GM12872 (cell line): ENCODE data around the gene GMEB2.

ENCODE experiments used
- TF ChIP-seq, protein P1 (sequence below): IDR thresholded peaks from 3 replicates; pipeline ENCODE4 v1.5.1; 2011; ENCODE audit warnings: low read depth, mild to moderate bottlenecking, low read length, moderate library complexity; ENCODE audit not compliant: insufficient read depth

Gene GMEB2

GRCh38 chr20:63574829-63575743 lies 51.8 kb downstream of the GMEB2 start:
- TF ChIP-seq, protein P1, sequence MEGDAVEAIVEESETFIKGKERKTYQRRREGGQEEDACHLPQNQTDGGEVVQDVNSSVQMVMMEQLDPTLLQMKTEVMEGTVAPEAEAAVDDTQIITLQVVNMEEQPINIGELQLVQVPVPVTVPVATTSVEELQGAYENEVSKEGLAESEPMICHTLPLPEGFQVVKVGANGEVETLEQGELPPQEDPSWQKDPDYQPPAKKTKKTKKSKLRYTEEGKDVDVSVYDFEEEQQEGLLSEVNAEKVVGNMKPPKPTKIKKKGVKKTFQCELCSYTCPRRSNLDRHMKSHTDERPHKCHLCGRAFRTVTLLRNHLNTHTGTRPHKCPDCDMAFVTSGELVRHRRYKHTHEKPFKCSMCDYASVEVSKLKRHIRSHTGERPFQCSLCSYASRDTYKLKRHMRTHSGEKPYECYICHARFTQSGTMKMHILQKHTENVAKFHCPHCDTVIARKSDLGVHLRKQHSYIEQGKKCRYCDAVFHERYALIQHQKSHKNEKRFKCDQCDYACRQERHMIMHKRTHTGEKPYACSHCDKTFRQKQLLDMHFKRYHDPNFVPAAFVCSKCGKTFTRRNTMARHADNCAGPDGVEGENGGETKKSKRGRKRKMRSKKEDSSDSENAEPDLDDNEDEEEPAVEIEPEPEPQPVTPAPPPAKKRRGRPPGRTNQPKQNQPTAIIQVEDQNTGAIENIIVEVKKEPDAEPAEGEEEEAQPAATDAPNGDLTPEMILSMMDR = no peak

DNA sequence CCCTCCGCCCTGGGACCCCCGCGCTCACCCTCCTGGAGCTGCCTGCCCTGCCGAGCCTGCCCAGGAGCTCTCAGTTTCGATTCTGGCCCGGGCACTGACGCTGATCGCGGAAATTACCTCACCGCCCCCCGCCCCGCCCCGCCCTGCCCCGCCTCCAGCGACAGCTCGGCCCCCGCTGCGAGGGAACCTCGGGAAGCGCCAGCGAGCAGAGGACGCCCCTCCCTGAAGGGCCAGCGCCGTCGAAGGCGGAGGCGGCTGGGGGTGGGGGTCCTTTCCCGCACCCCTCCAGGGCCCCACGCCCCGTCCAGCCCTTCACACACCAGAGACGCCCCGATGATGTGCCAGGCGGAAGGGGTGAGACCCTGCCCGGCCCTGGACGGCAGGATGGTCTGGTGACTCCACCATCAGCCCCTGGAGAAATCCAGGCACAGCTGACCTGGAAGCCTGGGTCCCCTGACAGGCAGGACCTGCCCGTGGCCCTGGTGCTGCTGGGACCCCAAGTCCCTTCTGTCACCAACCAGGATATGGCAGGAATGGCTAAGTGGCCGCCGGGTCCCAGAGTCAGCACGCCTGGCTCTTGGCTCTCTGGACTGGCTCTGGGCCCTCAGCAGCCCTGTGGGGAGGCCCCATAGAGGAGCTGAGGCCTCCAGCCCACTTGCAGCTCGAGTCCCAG lies 52.6 kb downstream of the GMEB2 start, which contains the start of gene HELZ2:
Gene HELZ2 (minus strand): TSS at position 84 of the 673 bp plus-strand sequence. CDS start 1,854 bp downstream, outside the sequence.
- TF ChIP-seq, protein P1 = no peak

GRCh38 chr20:63573647-63574131 lies 53.2 kb downstream of the GMEB2 start:
- TF ChIP-seq, protein P1 = no peak

- TF ChIP-seq, protein P1 = peak; percentile 31; the same call in 2 of the 3 replicates
Measured at GRCh38 chr20:63572788-63573646, 53.9 kb downstream of the GMEB2 start.

DNA sequence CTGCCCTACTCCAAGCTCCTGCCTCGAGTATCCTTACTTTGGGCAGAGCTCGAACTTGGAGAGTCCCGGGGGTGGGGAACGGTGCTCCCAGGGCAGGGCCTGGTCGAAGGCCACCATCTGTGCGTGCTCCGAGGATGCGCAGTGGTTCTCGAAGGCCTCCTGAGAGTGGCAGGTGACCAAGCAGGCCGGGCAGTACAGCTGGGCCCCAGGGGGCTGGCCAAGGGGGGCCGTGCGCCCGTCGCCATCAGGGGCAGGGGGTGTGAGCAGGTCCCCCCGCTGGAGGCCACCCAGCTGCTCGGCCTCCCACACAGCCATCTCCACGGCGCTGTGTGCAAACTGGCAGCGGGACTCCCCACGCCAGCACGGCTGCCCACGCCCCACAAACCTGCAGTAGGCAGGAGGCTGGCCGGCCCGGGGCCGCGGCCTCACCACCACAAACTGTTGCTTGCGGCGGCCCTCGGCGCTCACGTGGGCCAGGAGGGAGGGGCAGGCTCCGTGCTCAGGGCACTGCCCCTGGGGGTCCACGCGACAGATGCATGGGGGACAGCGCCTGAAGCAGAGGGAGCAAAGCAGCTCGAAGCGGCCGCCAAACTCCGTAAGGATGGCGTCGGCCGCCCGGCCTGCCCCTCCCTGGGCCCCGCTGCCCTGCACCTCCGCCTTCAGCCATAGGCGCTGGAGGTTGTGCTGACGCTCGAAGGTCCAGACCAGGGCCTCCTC lies 54.7 kb downstream of the GMEB2 start:
- TF ChIP-seq, protein P1 = no peak

- TF ChIP-seq, protein P1 = no peak
Measured at GRCh38 chr20:63570281-63571086, 56.4 kb downstream of the GMEB2 start.
